Measurements from ENCODE around the gene MAP4K4.

- TF ChIP-seq, protein P1, sequence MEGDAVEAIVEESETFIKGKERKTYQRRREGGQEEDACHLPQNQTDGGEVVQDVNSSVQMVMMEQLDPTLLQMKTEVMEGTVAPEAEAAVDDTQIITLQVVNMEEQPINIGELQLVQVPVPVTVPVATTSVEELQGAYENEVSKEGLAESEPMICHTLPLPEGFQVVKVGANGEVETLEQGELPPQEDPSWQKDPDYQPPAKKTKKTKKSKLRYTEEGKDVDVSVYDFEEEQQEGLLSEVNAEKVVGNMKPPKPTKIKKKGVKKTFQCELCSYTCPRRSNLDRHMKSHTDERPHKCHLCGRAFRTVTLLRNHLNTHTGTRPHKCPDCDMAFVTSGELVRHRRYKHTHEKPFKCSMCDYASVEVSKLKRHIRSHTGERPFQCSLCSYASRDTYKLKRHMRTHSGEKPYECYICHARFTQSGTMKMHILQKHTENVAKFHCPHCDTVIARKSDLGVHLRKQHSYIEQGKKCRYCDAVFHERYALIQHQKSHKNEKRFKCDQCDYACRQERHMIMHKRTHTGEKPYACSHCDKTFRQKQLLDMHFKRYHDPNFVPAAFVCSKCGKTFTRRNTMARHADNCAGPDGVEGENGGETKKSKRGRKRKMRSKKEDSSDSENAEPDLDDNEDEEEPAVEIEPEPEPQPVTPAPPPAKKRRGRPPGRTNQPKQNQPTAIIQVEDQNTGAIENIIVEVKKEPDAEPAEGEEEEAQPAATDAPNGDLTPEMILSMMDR (IDR thresholded peaks at IDR 0.05; ENCODE audit: low read depth, low read length), result no peak
- TF ChIP-seq EZH2phosphoT487 (IDR thresholded peaks at IDR 0.05; ENCODE audit: low read depth), result no peak
Observed at GRCh38 chr2:101803945-101804696, 106.6 kb downstream of the MAP4K4 start.
